NCI-H1436 (cell line): Measurements from ENCODE around the gene FAM237A.

ENCODE experiments used
- DNase-seq: peaks from one replicate; lab custom pipeline; 2025; lab: John Stamatoyannopoulos, UW

Gene FAM237A

GRCh38 chr2:206688990-206689389 is 46.7 kb downstream of the FAM237A start:
- no peak for DNase-seq

GRCh38 chr2:206692971-206693370 is 50.7 kb downstream of the FAM237A start:
- DNase-seq = no peak

- peak; percentile 70 for DNase-seq
These were observed 51.3 kb downstream of the FAM237A start for GRCh38 chr2:206693399-206694137.

- DNase-seq = no peak
These were observed 54.6 kb downstream of the FAM237A start for GRCh38 chr2:206696910-206697309.

GRCh38 chr2:206698811-206699210 is 56.5 kb downstream of the FAM237A start:
- no peak for DNase-seq
